Measurements from ENCODE around the gene ACP7. TPM values are rescaled to one million over a fixed set of nuclear protein-coding genes. Genes with fewer than 3 reads are reported as not detected.

ACP7 gene
- total and polyA plus RNA-seq, 2 experiments from 2014 or later: 0.30 TPM; not detected in 1

GRCh38 chr19:39147480-39147879 lies 63.3 kb downstream of the ACP7 start:
- Histone ChIP-seq H3K4me1 (ENCODE audit: insufficient read depth) (no peaks in the 10 kb centered on the region), H2AFZ (no peak overlapping the region), H3K9me3 (ENCODE audit: low read depth) (no peaks in the 10 kb centered on the region), H3K27me3 (replicated peaks; ENCODE audit: insufficient read depth) (no peaks in the 10 kb centered on the region), H3K4me2 (ENCODE audit: unreplicated experiment) (no peak overlapping the region), H3K9ac (no peak overlapping the region), H3K36me3 (ENCODE audit: low read depth) (no peaks in the 10 kb centered on the region), H3K79me2 (ENCODE audit: insufficient read depth) (peaks cover 95% of the 10 kb centered on the region), H3K27ac (no peak overlapping the region), H3F3A (ENCODE audit: insufficient read depth) (no peaks in the 10 kb centered on the region), H4K20me1 (ENCODE audit: insufficient read depth) (no peaks in the 10 kb centered on the region; the same call in none of the 2 replicates), H3K4me3 (no peak overlapping the region), H3K9me2 (ENCODE audit: insufficient read depth) (no peaks in the 10 kb centered on the region)
- TF ChIP-seq EZH2 (IDR thresholded peaks at IDR 0.05; ENCODE audit: insufficient read depth, poor library complexity, severe bottlenecking) (no peak), EZH2phosphoT487 (IDR thresholded peaks at IDR 0.05; ENCODE audit: insufficient read depth, low read depth) (no peak)
- in situ Hi-C loops (cut with MboI): no loop called here
- no peak for DNase-seq
- 97 to 98% methylated on average over 3 of the region's 3 CpGs for WGBS, 2 experiments (ENCODE audit: low coverage in 1 of 2, low lambda C conversion rate in 2 of 2, missing lambda C conversion rate in 2 of 2)

GRCh38 chr19:39148939-39149529 lies 64.9 kb downstream of the ACP7 start:
- H2AFZ ChIP-seq: no peak overlapping the region
- H4K20me1 ChIP-seq (ENCODE audit: insufficient read depth): no peaks in the 10 kb centered on the region; the same call in none of the 2 replicates
- no peak for DNase-seq
- in situ Hi-C loops (cut with MboI): no loop called here
- H3K9me3 ChIP-seq (ENCODE audit: low read depth): no peaks in the 10 kb centered on the region
- H3K27ac ChIP-seq: no peak overlapping the region
- H3K36me3 ChIP-seq (ENCODE audit: low read depth): no peaks in the 10 kb centered on the region
- peaks cover 95% of the 10 kb centered on the region for H3K79me2 ChIP-seq (ENCODE audit: insufficient read depth)
- H3K4me2 ChIP-seq (ENCODE audit: unreplicated experiment): no peak overlapping the region
- H3F3A ChIP-seq (ENCODE audit: insufficient read depth): no peaks in the 10 kb centered on the region
- TF ChIP-seq EZH2 (IDR thresholded peaks at IDR 0.05; ENCODE audit: insufficient read depth, poor library complexity, severe bottlenecking): no peak
- TF ChIP-seq EZH2phosphoT487 (IDR thresholded peaks at IDR 0.05; ENCODE audit: insufficient read depth, low read depth): no peak
- no peaks in the 10 kb centered on the region for H3K27me3 ChIP-seq (replicated peaks; ENCODE audit: insufficient read depth)
- H3K4me3 ChIP-seq: no peak overlapping the region
- no peaks in the 10 kb centered on the region for H3K9me2 ChIP-seq (ENCODE audit: insufficient read depth)
- WGBS, 2 experiments (ENCODE audit: low coverage in 1 of 2, low lambda C conversion rate in 2 of 2, missing lambda C conversion rate in 2 of 2): 87 to 90% methylated on average over 10 of the region's 10 CpGs
- no peaks in the 10 kb centered on the region for H3K4me1 ChIP-seq (ENCODE audit: insufficient read depth)
- no peak overlapping the region for H3K9ac ChIP-seq

GRCh38 chr19:39150235-39150634 lies 66.1 kb downstream of the ACP7 start:
- peaks cover 90% of the 10 kb centered on the region for H3K79me2 ChIP-seq (ENCODE audit: insufficient read depth)
- H2AFZ ChIP-seq: no peak overlapping the region
- no peak overlapping the region for H3K4me3 ChIP-seq
- no peak for DNase-seq
- H3K27ac ChIP-seq: no peak overlapping the region
- H3K27me3 ChIP-seq (replicated peaks; ENCODE audit: insufficient read depth): no peaks in the 10 kb centered on the region
- TF ChIP-seq EZH2phosphoT487 (IDR thresholded peaks at IDR 0.05; ENCODE audit: insufficient read depth, low read depth): no peak
- TF ChIP-seq EZH2 (IDR thresholded peaks at IDR 0.05; ENCODE audit: insufficient read depth, poor library complexity, severe bottlenecking): no peak
- H3F3A ChIP-seq (ENCODE audit: insufficient read depth): no peaks in the 10 kb centered on the region
- in situ Hi-C loops (cut with MboI): no loop called here
- no peaks in the 10 kb centered on the region; the same call in none of the 2 replicates for H4K20me1 ChIP-seq (ENCODE audit: insufficient read depth)
- H3K9me2 ChIP-seq (ENCODE audit: insufficient read depth): no peaks in the 10 kb centered on the region
- no peak overlapping the region for H3K4me2 ChIP-seq (ENCODE audit: unreplicated experiment)
- H3K9ac ChIP-seq: no peak overlapping the region
- no peaks in the 10 kb centered on the region for H3K36me3 ChIP-seq (ENCODE audit: low read depth)
- H3K4me1 ChIP-seq (ENCODE audit: insufficient read depth): no peaks in the 10 kb centered on the region
- H3K9me3 ChIP-seq (ENCODE audit: low read depth): no peaks in the 10 kb centered on the region
- 92 to 95% methylated on average over 8 of the region's 8 CpGs for WGBS, 2 experiments (ENCODE audit: low coverage in 1 of 2, low lambda C conversion rate in 2 of 2, missing lambda C conversion rate in 2 of 2)

- no peak for DNase-seq
- TF ChIP-seq EZH2phosphoT487 (IDR thresholded peaks at IDR 0.05; ENCODE audit: insufficient read depth, low read depth) (no peak), EZH2 (IDR thresholded peaks at IDR 0.05; ENCODE audit: insufficient read depth, poor library complexity, severe bottlenecking) (no peak)
- no peak overlapping the region for H3K4me2 ChIP-seq (ENCODE audit: unreplicated experiment)
- H3K27ac ChIP-seq: no peak overlapping the region
- WGBS, 2 experiments (ENCODE audit: low coverage in 1 of 2, low lambda C conversion rate in 2 of 2, missing lambda C conversion rate in 2 of 2): 95% methylated on average over 26 of the region's 26 CpGs
- H3K4me1 ChIP-seq (ENCODE audit: insufficient read depth): no peaks in the 10 kb centered on the region
- H3K79me2 ChIP-seq (ENCODE audit: insufficient read depth): peaks cover 90% of the 10 kb centered on the region
- no peaks in the 10 kb centered on the region for H3K9me3 ChIP-seq (ENCODE audit: low read depth)
- H3K36me3 ChIP-seq (ENCODE audit: low read depth): no peaks in the 10 kb centered on the region
- no peaks in the 10 kb centered on the region for H3K9me2 ChIP-seq (ENCODE audit: insufficient read depth)
- H3K27me3 ChIP-seq (replicated peaks; ENCODE audit: insufficient read depth): no peaks in the 10 kb centered on the region
- H3K9ac ChIP-seq: no peak overlapping the region
- H3F3A ChIP-seq (ENCODE audit: insufficient read depth): no peaks in the 10 kb centered on the region
- in situ Hi-C loops (cut with MboI): no loop called here
- H3K4me3 ChIP-seq: no peak overlapping the region
- no peaks in the 10 kb centered on the region; the same call in none of the 2 replicates for H4K20me1 ChIP-seq (ENCODE audit: insufficient read depth)
- H2AFZ ChIP-seq: no peak overlapping the region
Observed at GRCh38 chr19:39150807-39151600, 66.8 kb downstream of the ACP7 start.

Data from GM23248 (cell line).